GM18873 (cell line): ENCODE data around the gene ZBTB46.
A peak's percentile ranks its signal among the peaks of the same experiment; 100 is the strongest.

Experiments
- ATAC-seq: cut with Tn5 transposase; IDR thresholded peaks from one replicate; pipeline ENCODE4 v1.9.1; 2021; ENCODE audit warnings: mild to moderate bottlenecking, moderate library complexity, moderate number of reproducible peaks; ENCODE audit not compliant: unreplicated experiment, low FRiP score

Gene ZBTB46

DNA sequence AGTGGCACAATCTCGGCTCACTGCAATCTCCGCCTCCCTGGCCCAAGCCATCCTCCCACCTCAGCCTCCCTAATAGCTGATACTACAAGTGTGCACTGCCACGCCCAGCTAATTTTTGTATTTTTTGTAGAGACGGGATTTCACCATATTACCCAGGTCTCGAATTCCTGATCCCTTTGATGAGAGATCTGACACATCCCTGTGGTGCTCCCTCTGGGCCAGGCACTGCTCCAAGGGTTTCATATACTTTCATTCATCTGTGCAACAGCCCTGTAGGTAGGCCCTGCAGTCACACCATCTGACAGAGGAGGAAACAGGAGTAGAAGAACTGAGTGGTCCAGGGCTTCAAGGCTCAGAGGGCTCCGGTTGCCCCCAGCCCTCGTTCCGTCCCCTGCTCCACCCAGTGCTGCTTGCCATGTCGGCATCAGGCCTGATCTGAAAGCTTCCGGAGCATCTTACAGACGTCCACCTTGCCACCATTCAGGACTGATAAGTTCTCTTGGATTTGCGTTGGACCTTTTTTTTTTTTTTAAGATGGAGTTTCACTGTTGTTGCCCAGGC is 119.9 kb downstream of the ZBTB46 start:
- ATAC-seq = no peak

DNA sequence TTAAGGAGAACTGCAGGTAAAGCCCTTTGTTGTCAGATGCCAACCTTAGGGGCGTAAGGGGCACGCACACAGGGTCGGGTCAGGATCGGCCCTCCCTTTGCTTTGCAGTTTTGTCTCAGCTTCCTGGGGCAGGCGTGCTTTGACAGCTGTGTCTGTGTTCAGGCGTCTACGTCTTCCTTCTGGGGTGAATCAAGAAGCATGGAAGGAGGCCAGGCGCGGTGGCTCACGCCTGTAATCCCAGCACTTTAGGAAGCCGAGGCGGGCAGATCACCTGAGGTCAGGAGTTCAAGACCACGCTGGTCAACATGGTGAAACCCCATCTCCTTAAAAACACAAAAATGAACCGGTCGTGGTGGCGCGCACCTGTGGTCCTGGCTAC is 121.9 kb downstream of the ZBTB46 start:
- no peak for ATAC-seq

- ATAC-seq = no peak
Measured at GRCh38 chr20:63708301-63709148, 122.5 kb downstream of the ZBTB46 start.

- peak; percentile 48 for ATAC-seq
Measured at GRCh38 chr20:63707558-63708300, 123.3 kb downstream of the ZBTB46 start, which contains the start of the genes ARFRP1 and ZGPAT. TSS of gene ARFRP1 (minus strand) at chr20:63707976. CDS start at chr20:63707091, 885 bp downstream. TSS of gene ZGPAT (plus strand) at chr20:63708039. CDS start at chr20:63708581, 542 bp downstream.

DNA sequence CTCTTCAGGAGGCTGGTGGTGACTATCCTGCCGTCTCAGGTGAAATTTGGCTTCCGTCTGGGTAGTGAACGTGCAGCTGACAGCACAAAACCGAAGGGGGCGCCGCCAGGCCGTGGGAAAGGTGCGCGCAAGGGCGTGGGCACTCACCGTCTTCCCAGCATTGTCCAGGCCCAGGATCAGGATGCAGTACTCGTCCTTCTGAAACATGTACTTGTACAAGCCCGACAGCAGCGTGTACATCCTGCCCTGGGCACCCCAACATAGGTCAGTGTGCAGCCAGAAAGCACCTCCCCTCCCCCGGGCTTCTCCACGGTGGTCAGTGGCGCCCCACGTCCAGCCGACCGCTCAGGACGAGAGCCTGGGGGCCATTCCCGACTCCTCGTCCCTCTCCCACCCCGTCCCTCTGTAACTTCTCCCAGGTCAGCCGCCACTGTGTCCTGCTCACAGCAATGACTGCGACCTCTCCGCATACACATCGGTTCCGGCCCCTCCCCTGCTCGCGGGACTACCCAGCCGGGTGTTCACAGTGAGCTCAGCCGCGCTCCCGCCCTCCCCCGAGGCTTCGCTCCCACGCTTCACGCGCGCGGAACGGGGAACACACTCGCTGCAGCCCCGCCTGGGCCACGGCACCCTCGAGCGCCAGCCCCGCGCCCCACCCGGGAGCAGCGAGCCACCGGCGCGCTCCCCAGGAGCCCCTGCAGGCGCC is 124.1 kb downstream of the ZBTB46 start:
- no peak for ATAC-seq

GRCh38 chr20:63706027-63706695 is 124.9 kb downstream of the ZBTB46 start:
- ATAC-seq = no peak

- ATAC-seq = no peak
Measured at GRCh38 chr20:63705232-63706026, 125.6 kb downstream of the ZBTB46 start.

- no peak for ATAC-seq
Measured at GRCh38 chr20:63704749-63705117, 126.3 kb downstream of the ZBTB46 start.

GRCh38 chr20:63703976-63704748 is 126.9 kb downstream of the ZBTB46 start:
- no peak for ATAC-seq

DNA sequence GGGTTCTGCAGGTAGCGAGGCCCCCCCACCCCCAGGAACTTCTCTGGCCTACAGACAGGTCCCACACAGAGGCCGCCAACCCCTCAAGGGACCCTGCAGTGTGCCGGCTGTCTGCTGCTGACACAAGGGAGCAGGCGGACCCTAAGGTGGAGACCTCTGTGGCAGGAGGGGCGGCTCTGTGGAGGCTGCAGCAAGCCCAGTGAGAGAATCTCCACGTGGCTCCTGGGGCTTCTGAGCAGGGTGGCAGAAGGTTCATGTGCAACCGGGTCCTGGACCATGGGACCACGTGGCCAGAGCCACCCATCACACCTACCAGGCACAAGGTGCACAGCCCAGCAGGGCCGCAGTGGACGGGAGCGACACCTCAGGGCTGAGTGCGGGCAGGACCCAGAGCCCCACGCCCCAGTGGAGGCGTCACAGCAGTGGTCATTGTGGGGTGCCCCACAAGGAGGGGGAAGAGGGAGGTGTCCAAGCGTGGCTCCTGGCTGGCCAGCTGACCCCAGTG is 127.5 kb downstream of the ZBTB46 start:
- no peak for ATAC-seq

- ATAC-seq = no peak
Measured at GRCh38 chr20:63702751-63703470, 128.2 kb downstream of the ZBTB46 start.

GRCh38 chr20:63702036-63702665 is 128.9 kb downstream of the ZBTB46 start:
- ATAC-seq = no peak

- ATAC-seq = no peak
Measured at GRCh38 chr20:63701329-63702035, 129.6 kb downstream of the ZBTB46 start.

DNA sequence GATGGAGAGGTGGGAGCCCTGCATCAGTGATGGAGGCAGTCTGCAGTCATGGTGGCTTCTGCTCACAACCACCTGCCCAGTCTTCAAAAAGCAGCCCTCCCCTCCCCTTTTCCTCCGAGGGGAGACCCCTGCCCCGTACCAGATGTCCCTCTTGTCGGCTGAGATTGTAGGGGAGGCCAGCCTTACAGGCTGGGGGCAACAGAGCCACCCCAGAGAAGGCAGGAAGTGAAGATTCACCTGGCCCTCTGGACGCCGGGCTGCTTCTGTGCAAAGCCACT is 130.1 kb downstream of the ZBTB46 start:
- no peak for ATAC-seq

- ATAC-seq = no peak
Measured at GRCh38 chr20:63700199-63701050, 130.6 kb downstream of the ZBTB46 start.
